Activated T-helper 1 cell treated with anti-CD3 and anti-CD28 coated beads, Interleukin-2, amount 50 U/mL, for 16 hours (primary cell): ENCODE data around the gene CELF4.

Experiments
- DNase-seq, 2 donors: peaks; one replicate each; pipeline ENCODE4 v3.0.0-alpha.2; 2020; ENCODE audit warnings: low read depth in 1 of 2, low spot score in 1 of 2

Gene CELF4

GRCh38 chr18:37328946-37329719, 236.5 kb downstream of the CELF4 start:
- no peak for DNase-seq

GRCh38 chr18:37327063-37327577, 238.5 kb downstream of the CELF4 start:
- DNase-seq = no peak

GRCh38 chr18:37322492-37323035, 243.0 kb downstream of the CELF4 start:
- no peak for DNase-seq

- no peak for DNase-seq
Measured at GRCh38 chr18:37321582-37322491, 243.8 kb downstream of the CELF4 start.

- no peak for DNase-seq
Measured at GRCh38 chr18:37320317-37320716, 245.3 kb downstream of the CELF4 start.

GRCh38 chr18:37318360-37319355, 246.9 kb downstream of the CELF4 start:
- no peak for DNase-seq

GRCh38 chr18:37317486-37317885, 248.1 kb downstream of the CELF4 start:
- no peak for DNase-seq

GRCh38 chr18:37316468-37316867, 249.1 kb downstream of the CELF4 start:
- no peak for DNase-seq

GRCh38 chr18:37315935-37316334, 249.7 kb downstream of the CELF4 start:
- DNase-seq = no peak

- DNase-seq = no peak
Measured at GRCh38 chr18:37314534-37314933, 251.1 kb downstream of the CELF4 start.

- no peak for DNase-seq
Measured at GRCh38 chr18:37313624-37314023, 252.0 kb downstream of the CELF4 start.

- no peak for DNase-seq
Measured at GRCh38 chr18:37309861-37310260, 255.7 kb downstream of the CELF4 start.

GRCh38 chr18:37309059-37309458, 256.5 kb downstream of the CELF4 start:
- no peak for DNase-seq

GRCh38 chr18:37307181-37307580, 258.4 kb downstream of the CELF4 start:
- DNase-seq = no peak

GRCh38 chr18:37306432-37306831, 259.2 kb downstream of the CELF4 start:
- DNase-seq = no peak

- DNase-seq = no peak
Measured at GRCh38 chr18:37305066-37305465, 260.5 kb downstream of the CELF4 start.

GRCh38 chr18:37304012-37304680, 261.5 kb downstream of the CELF4 start:
- DNase-seq = no peak

- no peak for DNase-seq
Measured at GRCh38 chr18:37303009-37303408, 262.6 kb downstream of the CELF4 start.

GRCh38 chr18:37302519-37302918, 263.1 kb downstream of the CELF4 start:
- DNase-seq = no peak
